GM23338 (cell line): ENCODE results near the gene LIFR.

Source experiments
- CREB1 ChIP-seq: fragments of 250-450 bp; sonication (Bioruptor Pico); IDR thresholded peaks from 2 replicates; pipeline ENCODE4 v1.5.0; 2020; ENCODE audit warnings: low read depth, mild to moderate bottlenecking, moderate library complexity
- EZH2 ChIP-seq: fragments of 200-600 bp; sonication (generic); IDR thresholded peaks from one replicate; pipeline ENCODE4 v1.8.0; 2017; ENCODE audit warnings: antibody characterized with exemption, mild to moderate bottlenecking, low read depth; ENCODE audit not compliant: unreplicated experiment
- EZH2phosphoT487 ChIP-seq: fragments of 200-600 bp; sonication (generic); IDR thresholded peaks from one replicate; pipeline ENCODE4 v1.8.1; 2018; ENCODE audit warnings: antibody characterized with exemption; ENCODE audit not compliant: unreplicated experiment
- JUNB ChIP-seq: IDR thresholded peaks from one replicate; pipeline ENCODE4 v1.6.1; 2016; ENCODE audit warnings: antibody characterized with exemption; ENCODE audit not compliant: unreplicated experiment
- NANOG ChIP-seq: IDR thresholded peaks from 2 replicates; pipeline ENCODE4 v1.6.1; 2016; ENCODE audit warnings: antibody characterized with exemption, borderline replicate concordance
- POLR2AphosphoS5 ChIP-seq: IDR thresholded peaks from 2 replicates; pipeline ENCODE4 v1.6.1; 2016; ENCODE audit warnings: antibody characterized with exemption, low read depth
- STAT1 ChIP-seq: IDR thresholded peaks from one replicate; pipeline ENCODE4 v1.6.1; 2016; ENCODE audit warnings: antibody characterized with exemption; ENCODE audit not compliant: unreplicated experiment
- ZNF114 ChIP-seq: fragments of 250-450 bp; sonication (Bioruptor Pico); IDR thresholded peaks from 2 replicates; pipeline ENCODE4 v1.5.0; 2020; ENCODE audit warnings: mild to moderate bottlenecking, moderate library complexity
- ZNF331 ChIP-seq: fragments of 250-450 bp; sonication (Bioruptor Pico); IDR thresholded peaks from 2 replicates; pipeline ENCODE4 v1.5.0; 2020; ENCODE audit warnings: low read depth, mild to moderate bottlenecking, moderate library complexity
- TF ChIP-seq, protein P1 (sequence below), 2 experiments: fragments of 200-600 bp in 1 of 2; sonication (generic) in 1 of 2; conservative IDR thresholded peaks; 2 replicates each; pipeline versions ENCODE4 v1.5.1 to v1.6.1; 2016 to 2017; ENCODE audit warnings: antibody characterized with exemption in 2 of 2, low read depth in 2 of 2, mild to moderate bottlenecking in 2 of 2, moderate library complexity in 1 of 2
- TF ChIP-seq, protein P2 (sequence below): IDR thresholded peaks from one replicate; pipeline ENCODE4 v1.6.1; 2018; ENCODE audit warnings: antibody characterized with exemption; ENCODE audit not compliant: unreplicated experiment
- TF ChIP-seq, protein P3 (sequence below): IDR thresholded peaks from 2 replicates; pipeline ENCODE4 v1.6.1; 2016; ENCODE audit warnings: antibody characterized with exemption
- TF ChIP-seq, protein P4 (sequence below): fragments of 250-450 bp; sonication (Bioruptor Pico); IDR thresholded peaks from 2 replicates; pipeline ENCODE4 v1.5.0; 2020; ENCODE audit warnings: mild to moderate bottlenecking, moderate library complexity

DNA sequence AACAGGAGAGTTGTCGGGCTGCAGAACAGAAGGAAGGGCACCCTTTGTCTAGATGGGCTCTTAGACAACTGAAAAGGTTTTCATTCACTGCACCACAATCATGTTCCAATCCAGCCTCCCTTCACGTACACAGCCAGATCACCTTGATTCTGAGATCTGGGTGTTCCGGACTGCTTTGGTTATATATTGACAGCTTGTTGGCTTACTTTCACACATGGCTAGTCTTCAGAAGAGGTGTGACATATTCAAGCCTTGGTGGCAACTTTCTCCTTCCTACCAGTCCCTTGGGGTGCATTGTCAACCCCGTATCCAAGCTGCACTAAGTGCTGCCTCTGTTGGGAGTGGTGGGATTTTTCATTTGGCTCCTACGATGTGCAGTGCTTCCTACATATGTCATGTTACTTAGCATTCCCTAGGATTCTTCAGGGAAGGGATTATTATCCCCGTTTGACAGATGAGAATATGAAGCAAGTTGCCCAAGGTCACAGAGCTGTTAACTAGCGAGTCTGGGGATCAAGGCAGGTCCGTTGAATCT, 100.6 kb downstream of the LIFR start:
- TF ChIP-seq, protein P1, sequence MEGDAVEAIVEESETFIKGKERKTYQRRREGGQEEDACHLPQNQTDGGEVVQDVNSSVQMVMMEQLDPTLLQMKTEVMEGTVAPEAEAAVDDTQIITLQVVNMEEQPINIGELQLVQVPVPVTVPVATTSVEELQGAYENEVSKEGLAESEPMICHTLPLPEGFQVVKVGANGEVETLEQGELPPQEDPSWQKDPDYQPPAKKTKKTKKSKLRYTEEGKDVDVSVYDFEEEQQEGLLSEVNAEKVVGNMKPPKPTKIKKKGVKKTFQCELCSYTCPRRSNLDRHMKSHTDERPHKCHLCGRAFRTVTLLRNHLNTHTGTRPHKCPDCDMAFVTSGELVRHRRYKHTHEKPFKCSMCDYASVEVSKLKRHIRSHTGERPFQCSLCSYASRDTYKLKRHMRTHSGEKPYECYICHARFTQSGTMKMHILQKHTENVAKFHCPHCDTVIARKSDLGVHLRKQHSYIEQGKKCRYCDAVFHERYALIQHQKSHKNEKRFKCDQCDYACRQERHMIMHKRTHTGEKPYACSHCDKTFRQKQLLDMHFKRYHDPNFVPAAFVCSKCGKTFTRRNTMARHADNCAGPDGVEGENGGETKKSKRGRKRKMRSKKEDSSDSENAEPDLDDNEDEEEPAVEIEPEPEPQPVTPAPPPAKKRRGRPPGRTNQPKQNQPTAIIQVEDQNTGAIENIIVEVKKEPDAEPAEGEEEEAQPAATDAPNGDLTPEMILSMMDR (conservative IDR thresholded peaks at IDR 0.05; ENCODE audit: low read depth in 2 of 2), result no peak
- TF ChIP-seq, protein P2, sequence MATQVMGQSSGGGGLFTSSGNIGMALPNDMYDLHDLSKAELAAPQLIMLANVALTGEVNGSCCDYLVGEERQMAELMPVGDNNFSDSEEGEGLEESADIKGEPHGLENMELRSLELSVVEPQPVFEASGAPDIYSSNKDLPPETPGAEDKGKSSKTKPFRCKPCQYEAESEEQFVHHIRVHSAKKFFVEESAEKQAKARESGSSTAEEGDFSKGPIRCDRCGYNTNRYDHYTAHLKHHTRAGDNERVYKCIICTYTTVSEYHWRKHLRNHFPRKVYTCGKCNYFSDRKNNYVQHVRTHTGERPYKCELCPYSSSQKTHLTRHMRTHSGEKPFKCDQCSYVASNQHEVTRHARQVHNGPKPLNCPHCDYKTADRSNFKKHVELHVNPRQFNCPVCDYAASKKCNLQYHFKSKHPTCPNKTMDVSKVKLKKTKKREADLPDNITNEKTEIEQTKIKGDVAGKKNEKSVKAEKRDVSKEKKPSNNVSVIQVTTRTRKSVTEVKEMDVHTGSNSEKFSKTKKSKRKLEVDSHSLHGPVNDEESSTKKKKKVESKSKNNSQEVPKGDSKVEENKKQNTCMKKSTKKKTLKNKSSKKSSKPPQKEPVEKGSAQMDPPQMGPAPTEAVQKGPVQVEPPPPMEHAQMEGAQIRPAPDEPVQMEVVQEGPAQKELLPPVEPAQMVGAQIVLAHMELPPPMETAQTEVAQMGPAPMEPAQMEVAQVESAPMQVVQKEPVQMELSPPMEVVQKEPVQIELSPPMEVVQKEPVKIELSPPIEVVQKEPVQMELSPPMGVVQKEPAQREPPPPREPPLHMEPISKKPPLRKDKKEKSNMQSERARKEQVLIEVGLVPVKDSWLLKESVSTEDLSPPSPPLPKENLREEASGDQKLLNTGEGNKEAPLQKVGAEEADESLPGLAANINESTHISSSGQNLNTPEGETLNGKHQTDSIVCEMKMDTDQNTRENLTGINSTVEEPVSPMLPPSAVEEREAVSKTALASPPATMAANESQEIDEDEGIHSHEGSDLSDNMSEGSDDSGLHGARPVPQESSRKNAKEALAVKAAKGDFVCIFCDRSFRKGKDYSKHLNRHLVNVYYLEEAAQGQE, result no peak
- no peak for TF ChIP-seq EZH2
- no peak for TF ChIP-seq POLR2AphosphoS5
- no peak for TF ChIP-seq JUNB
- TF ChIP-seq EZH2phosphoT487, result no peak
- TF ChIP-seq, protein P3, sequence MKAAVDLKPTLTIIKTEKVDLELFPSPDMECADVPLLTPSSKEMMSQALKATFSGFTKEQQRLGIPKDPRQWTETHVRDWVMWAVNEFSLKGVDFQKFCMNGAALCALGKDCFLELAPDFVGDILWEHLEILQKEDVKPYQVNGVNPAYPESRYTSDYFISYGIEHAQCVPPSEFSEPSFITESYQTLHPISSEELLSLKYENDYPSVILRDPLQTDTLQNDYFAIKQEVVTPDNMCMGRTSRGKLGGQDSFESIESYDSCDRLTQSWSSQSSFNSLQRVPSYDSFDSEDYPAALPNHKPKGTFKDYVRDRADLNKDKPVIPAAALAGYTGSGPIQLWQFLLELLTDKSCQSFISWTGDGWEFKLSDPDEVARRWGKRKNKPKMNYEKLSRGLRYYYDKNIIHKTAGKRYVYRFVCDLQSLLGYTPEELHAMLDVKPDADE, result no peak
- TF ChIP-seq NANOG, result no peak
- TF ChIP-seq CREB1 (CRISPR knock-in tag), result no peak
- TF ChIP-seq STAT1, result no peak
- TF ChIP-seq, protein P4, sequence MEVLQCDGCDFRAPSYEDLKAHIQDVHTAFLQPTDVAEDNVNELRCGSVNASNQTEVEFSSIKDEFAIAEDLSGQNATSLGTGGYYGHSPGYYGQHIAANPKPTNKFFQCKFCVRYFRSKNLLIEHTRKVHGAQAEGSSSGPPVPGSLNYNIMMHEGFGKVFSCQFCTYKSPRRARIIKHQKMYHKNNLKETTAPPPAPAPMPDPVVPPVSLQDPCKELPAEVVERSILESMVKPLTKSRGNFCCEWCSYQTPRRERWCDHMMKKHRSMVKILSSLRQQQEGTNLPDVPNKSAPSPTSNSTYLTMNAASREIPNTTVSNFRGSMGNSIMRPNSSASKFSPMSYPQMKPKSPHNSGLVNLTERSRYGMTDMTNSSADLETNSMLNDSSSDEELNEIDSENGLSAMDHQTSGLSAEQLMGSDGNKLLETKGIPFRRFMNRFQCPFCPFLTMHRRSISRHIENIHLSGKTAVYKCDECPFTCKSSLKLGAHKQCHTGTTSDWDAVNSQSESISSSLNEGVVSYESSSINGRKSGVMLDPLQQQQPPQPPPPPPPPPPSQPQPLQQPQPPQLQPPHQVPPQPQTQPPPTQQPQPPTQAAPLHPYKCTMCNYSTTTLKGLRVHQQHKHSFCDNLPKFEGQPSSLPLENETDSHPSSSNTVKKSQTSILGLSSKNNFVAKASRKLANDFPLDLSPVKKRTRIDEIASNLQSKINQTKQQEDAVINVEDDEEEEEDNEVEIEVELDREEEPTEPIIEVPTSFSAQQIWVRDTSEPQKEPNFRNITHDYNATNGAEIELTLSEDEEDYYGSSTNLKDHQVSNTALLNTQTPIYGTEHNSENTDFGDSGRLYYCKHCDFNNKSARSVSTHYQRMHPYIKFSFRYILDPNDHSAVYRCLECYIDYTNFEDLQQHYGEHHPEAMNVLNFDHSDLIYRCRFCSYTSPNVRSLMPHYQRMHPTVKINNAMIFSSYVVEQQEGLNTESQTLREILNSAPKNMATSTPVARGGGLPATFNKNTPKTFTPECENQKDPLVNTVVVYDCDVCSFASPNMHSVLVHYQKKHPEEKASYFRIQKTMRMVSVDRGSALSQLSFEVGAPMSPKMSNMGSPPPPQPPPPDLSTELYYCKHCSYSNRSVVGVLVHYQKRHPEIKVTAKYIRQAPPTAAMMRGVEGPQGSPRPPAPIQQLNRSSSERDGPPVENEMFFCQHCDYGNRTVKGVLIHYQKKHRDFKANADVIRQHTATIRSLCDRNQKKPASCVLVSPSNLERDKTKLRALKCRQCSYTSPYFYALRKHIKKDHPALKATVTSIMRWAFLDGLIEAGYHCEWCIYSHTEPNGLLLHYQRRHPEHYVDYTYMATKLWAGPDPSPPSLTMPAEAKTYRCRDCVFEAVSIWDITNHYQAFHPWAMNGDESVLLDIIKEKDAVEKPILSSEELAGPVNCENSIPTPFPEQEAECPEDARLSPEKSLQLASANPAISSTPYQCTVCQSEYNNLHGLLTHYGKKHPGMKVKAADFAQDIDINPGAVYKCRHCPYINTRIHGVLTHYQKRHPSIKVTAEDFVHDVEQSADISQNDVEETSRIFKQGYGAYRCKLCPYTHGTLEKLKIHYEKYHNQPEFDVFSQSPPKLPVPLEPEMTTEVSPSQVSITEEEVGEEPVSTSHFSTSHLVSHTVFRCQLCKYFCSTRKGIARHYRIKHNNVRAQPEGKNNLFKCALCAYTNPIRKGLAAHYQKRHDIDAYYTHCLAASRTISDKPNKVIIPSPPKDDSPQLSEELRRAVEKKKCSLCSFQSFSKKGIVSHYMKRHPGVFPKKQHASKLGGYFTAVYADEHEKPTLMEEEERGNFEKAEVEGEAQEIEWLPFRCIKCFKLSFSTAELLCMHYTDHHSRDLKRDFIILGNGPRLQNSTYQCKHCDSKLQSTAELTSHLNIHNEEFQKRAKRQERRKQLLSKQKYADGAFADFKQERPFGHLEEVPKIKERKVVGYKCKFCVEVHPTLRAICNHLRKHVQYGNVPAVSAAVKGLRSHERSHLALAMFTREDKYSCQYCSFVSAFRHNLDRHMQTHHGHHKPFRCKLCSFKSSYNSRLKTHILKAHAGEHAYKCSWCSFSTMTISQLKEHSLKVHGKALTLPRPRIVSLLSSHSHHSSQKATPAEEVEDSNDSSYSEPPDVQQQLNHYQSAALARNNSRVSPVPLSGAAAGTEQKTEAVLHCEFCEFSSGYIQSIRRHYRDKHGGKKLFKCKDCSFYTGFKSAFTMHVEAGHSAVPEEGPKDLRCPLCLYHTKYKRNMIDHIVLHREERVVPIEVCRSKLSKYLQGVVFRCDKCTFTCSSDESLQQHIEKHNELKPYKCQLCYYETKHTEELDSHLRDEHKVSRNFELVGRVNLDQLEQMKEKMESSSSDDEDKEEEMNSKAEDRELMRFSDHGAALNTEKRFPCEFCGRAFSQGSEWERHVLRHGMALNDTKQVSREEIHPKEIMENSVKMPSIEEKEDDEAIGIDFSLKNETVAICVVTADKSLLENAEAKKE (CRISPR knock-in tag), result no peak
- TF ChIP-seq ZNF331 (CRISPR knock-in tag), result no peak
- TF ChIP-seq ZNF114 (CRISPR knock-in tag), result no peak
